Astrocyte (in vitro differentiated cells and primary cell): ENCODE results near the gene TMC1. TPM values are rescaled to one million over a fixed set of nuclear protein-coding genes. Genes with fewer than 3 reads are reported as not detected.
"Not testable (repeated sequence)": the region's sequence is repeated elsewhere in the genome, so short reads cannot be mapped to it uniquely, and the experiment has no call there.

ENCODE experiments used
- DNase-seq: peaks from one replicate; pipeline ENCODE4 v3.0.0-alpha.2; 2010; ENCODE audit warnings: low read depth
- FAIRE-seq: peaks from 2 replicates; lab custom pipeline; 2011; peaks lifted over from hg19 to GRCh38; lab: Jason Lieb, UNC
- H2AFZ ChIP-seq: 2 replicates; pipeline ENCODE4 v1.6.0; 2012; ENCODE audit warnings: low read depth, low read length, inconsistent platforms
- H3K27ac ChIP-seq: 2 replicates; pipeline ENCODE4 v1.5.1; 2011; ENCODE audit warnings: low read depth, low read length, inconsistent platforms
- H3K27me3 ChIP-seq: 2 replicates; pipeline ENCODE4 v1.6.0; 2011; ENCODE audit warnings: low read length, inconsistent platforms; ENCODE audit not compliant: insufficient read depth
- H3K36me3 ChIP-seq: 2 replicates; pipeline ENCODE4 v1.5.1; 2011; ENCODE audit warnings: low read length, inconsistent platforms; ENCODE audit not compliant: insufficient read depth
- H3K4me1 ChIP-seq: 2 replicates; pipeline ENCODE4 v1.5.1; 2011; ENCODE audit warnings: low read length, inconsistent platforms; ENCODE audit not compliant: insufficient read depth
- H3K4me2 ChIP-seq: 2 replicates; pipeline ENCODE4 v1.6.0; 2012; ENCODE audit warnings: low read length, inconsistent platforms
- H3K4me3 ChIP-seq: 2 replicates; pipeline ENCODE4 v1.5.1; 2011; ENCODE audit warnings: low read depth, mild to moderate bottlenecking, low read length, inconsistent platforms; ENCODE audit not compliant: insufficient read depth
- H3K79me2 ChIP-seq: 2 replicates; pipeline ENCODE4 v1.6.0; 2012; ENCODE audit warnings: mild to moderate bottlenecking, low read length, inconsistent platforms; ENCODE audit not compliant: insufficient read depth
- H3K9ac ChIP-seq: 2 replicates; pipeline ENCODE4 v1.6.0; 2012; ENCODE audit warnings: mild to moderate bottlenecking, low read length, inconsistent platforms
- H3K9me3 ChIP-seq: 2 replicates; pipeline ENCODE4 v1.5.1; 2012; ENCODE audit warnings: low read depth, mild to moderate bottlenecking, low read length, inconsistent platforms; ENCODE audit not compliant: insufficient read depth
- H4K20me1 ChIP-seq: 2 replicates; pipeline ENCODE4 v1.6.0; 2012; ENCODE audit warnings: low read length, inconsistent platforms; ENCODE audit not compliant: insufficient read depth
- H3K27ac Mint-ChIP-seq: one replicate; pipeline ENCODE4 v1.8.0; 2021; ENCODE audit warnings: mild to moderate bottlenecking, mixed read lengths; ENCODE audit not compliant: unreplicated experiment
- H3K27me3 Mint-ChIP-seq: one replicate; pipeline ENCODE4 v1.8.0; 2021; ENCODE audit warnings: low read depth, mixed read lengths; ENCODE audit not compliant: unreplicated experiment
- H3K36me3 Mint-ChIP-seq: one replicate; pipeline ENCODE4 v1.8.0; 2021; ENCODE audit warnings: low read depth, mixed read lengths; ENCODE audit not compliant: unreplicated experiment
- H3K4me1 Mint-ChIP-seq: one replicate; pipeline ENCODE4 v1.8.0; 2021; ENCODE audit warnings: low read depth, mixed read lengths; ENCODE audit not compliant: unreplicated experiment
- H3K4me3 Mint-ChIP-seq: one replicate; pipeline ENCODE4 v1.8.0; 2021; ENCODE audit warnings: mild to moderate bottlenecking, moderate library complexity, mixed read lengths; ENCODE audit not compliant: unreplicated experiment
- H3K9me3 Mint-ChIP-seq: one replicate; pipeline ENCODE4 v1.8.0; 2021; ENCODE audit warnings: mild to moderate bottlenecking, mixed read lengths; ENCODE audit not compliant: unreplicated experiment
- CTCF ChIP-seq: IDR thresholded peaks from 2 replicates; pipeline ENCODE4 v1.5.1; 2011; ENCODE audit warnings: low read depth, mild to moderate bottlenecking, inconsistent platforms, low read length, moderate library complexity; ENCODE audit not compliant: insufficient read depth
- EZH2 ChIP-seq: IDR thresholded peaks from 2 replicates; pipeline ENCODE4 v1.6.1; 2012; ENCODE audit warnings: mild to moderate bottlenecking, low read length, inconsistent platforms; ENCODE audit not compliant: insufficient read depth
- total RNA-seq: library from RNA; stranded (reverse); gene quantifications from 2 replicates; pipeline ENCODE4 v1.2.1, GENCODE V29; 2021

TMC1 gene
- total RNA-seq, 1 donor from 2014 or later, result not detected

- not testable (repeated sequence) for H3K27me3 ChIP-seq, H3K27ac Mint-ChIP-seq, H2AFZ ChIP-seq, H3K9me3 ChIP-seq, FAIRE-seq, H3K27ac ChIP-seq, H3K4me3 ChIP-seq, H3K27me3 Mint-ChIP-seq, H3K9me3 Mint-ChIP-seq, H3K4me1 Mint-ChIP-seq, DNase-seq, H3K4me1 ChIP-seq, H3K79me2 ChIP-seq, H4K20me1 ChIP-seq, H3K36me3 Mint-ChIP-seq, H3K36me3 ChIP-seq, H3K4me2 ChIP-seq, H3K4me3 Mint-ChIP-seq, H3K9ac ChIP-seq
Measured at GRCh38 chr9:72850209-72850608, 328.8 kb downstream of the TMC1 start.

GRCh38 chr9:72855321-72855720, 333.9 kb downstream of the TMC1 start:
- no peaks in the 10 kb centered on the region for H3K4me1 ChIP-seq
- H3K9ac ChIP-seq, result no peak overlapping the region
- H2AFZ ChIP-seq, result no peak overlapping the region
- TF ChIP-seq EZH2, result no peak
- no peak for TF ChIP-seq CTCF
- FAIRE-seq, result no peak
- peaks cover 3% of the 10 kb centered on the region for H3K9me3 Mint-ChIP-seq
- H3K36me3 ChIP-seq, result no peaks in the 10 kb centered on the region
- H3K79me2 ChIP-seq, result no peaks in the 10 kb centered on the region
- H3K36me3 Mint-ChIP-seq, result no peaks in the 10 kb centered on the region
- no peak overlapping the region for H3K27ac Mint-ChIP-seq
- H3K27me3 Mint-ChIP-seq, result no peaks in the 10 kb centered on the region
- peaks cover 8% of the 10 kb centered on the region for H3K4me1 Mint-ChIP-seq
- no peaks in the 10 kb centered on the region for H3K27me3 ChIP-seq
- H3K4me2 ChIP-seq, result no peak overlapping the region
- no peaks in the 10 kb centered on the region for H3K9me3 ChIP-seq
- no peak overlapping the region for H3K4me3 ChIP-seq
- no peak overlapping the region for H3K27ac ChIP-seq
- no peaks in the 10 kb centered on the region for H4K20me1 ChIP-seq
- no peak overlapping the region for H3K4me3 Mint-ChIP-seq
- DNase-seq, result no peak

- Histone ChIP-seq H2AFZ (peak overlapping the region; percentile 37), H3K27ac (no peak overlapping the region), H3K4me2 (no peak overlapping the region), H3K9ac (no peak overlapping the region), H3K4me3 (no peak overlapping the region), H3K27me3 (no peaks in the 10 kb centered on the region), H4K20me1 (no peaks in the 10 kb centered on the region), H3K79me2 (no peaks in the 10 kb centered on the region), H3K36me3 (no peaks in the 10 kb centered on the region), H3K9me3 (no peaks in the 10 kb centered on the region), H3K4me1 (no peaks in the 10 kb centered on the region)
- H3K4me1 Mint-ChIP-seq, result peaks cover 8% of the 10 kb centered on the region
- H3K9me3 Mint-ChIP-seq, result peaks cover 3% of the 10 kb centered on the region
- no peaks in the 10 kb centered on the region for H3K36me3 Mint-ChIP-seq
- H3K27ac Mint-ChIP-seq, result no peak overlapping the region
- FAIRE-seq (no peak), DNase-seq (no peak)
- no peaks in the 10 kb centered on the region for H3K27me3 Mint-ChIP-seq
- no peak overlapping the region for H3K4me3 Mint-ChIP-seq
- TF ChIP-seq CTCF (no peak), EZH2 (no peak)
Measured at GRCh38 chr9:72855890-72856523, 334.6 kb downstream of the TMC1 start.
